Measurements from ENCODE around the gene MORN1.

Gene MORN1

GRCh38 chr1:2425892-2426291 is 34.5 kb upstream of the MORN1 start:
- no peak for TF ChIP-seq CTCF (IDR thresholded peaks at IDR 0.05; ENCODE audit: insufficient read depth, low read depth, low read length, missing control alignments)
- DNase-seq (ENCODE audit: low read depth) = no peak
- no peak overlapping the region for H3K4me3 ChIP-seq (ENCODE audit: low read depth, low read length)

- TF ChIP-seq CTCF (IDR thresholded peaks at IDR 0.05; ENCODE audit: insufficient read depth, low read depth, low read length, missing control alignments) = no peak
- H3K4me3 ChIP-seq (ENCODE audit: low read depth, low read length) = no peak overlapping the region
- no peak for DNase-seq (ENCODE audit: low read depth)
Measured at GRCh38 chr1:2422523-2422922, 31.2 kb upstream of the MORN1 start.

- no peak overlapping the region for H3K4me3 ChIP-seq (ENCODE audit: low read depth, low read length)
- TF ChIP-seq CTCF (IDR thresholded peaks at IDR 0.05; ENCODE audit: insufficient read depth, low read depth, low read length, missing control alignments) = no peak
- no peak for DNase-seq (ENCODE audit: low read depth)
Measured at GRCh38 chr1:2419416-2419815, 28.1 kb upstream of the MORN1 start.

GRCh38 chr1:2418791-2419320 is 27.5 kb upstream of the MORN1 start:
- no peak for TF ChIP-seq CTCF (IDR thresholded peaks at IDR 0.05; ENCODE audit: insufficient read depth, low read depth, low read length, missing control alignments)
- no peak overlapping the region for H3K4me3 ChIP-seq (ENCODE audit: low read depth, low read length)
- no peak for DNase-seq (ENCODE audit: low read depth)

- no peak for TF ChIP-seq CTCF (IDR thresholded peaks at IDR 0.05; ENCODE audit: insufficient read depth, low read depth, low read length, missing control alignments)
- no peak overlapping the region for H3K4me3 ChIP-seq (ENCODE audit: low read depth, low read length)
- no peak for DNase-seq (ENCODE audit: low read depth)
Measured at GRCh38 chr1:2417833-2418225, 26.5 kb upstream of the MORN1 start.

- no peak overlapping the region for H3K4me3 ChIP-seq (ENCODE audit: low read depth, low read length)
- TF ChIP-seq CTCF (IDR thresholded peaks at IDR 0.05; ENCODE audit: insufficient read depth, low read depth, low read length, missing control alignments) = no peak
- DNase-seq (ENCODE audit: low read depth) = no peak
Measured at GRCh38 chr1:2417083-2417832, 25.9 kb upstream of the MORN1 start.

- TF ChIP-seq CTCF (IDR thresholded peaks at IDR 0.05; ENCODE audit: insufficient read depth, low read depth, low read length, missing control alignments) = no peak
- peak overlapping the region; percentile 33 for H3K4me3 ChIP-seq (ENCODE audit: low read depth, low read length)
- no peak for DNase-seq (ENCODE audit: low read depth)
Measured at GRCh38 chr1:2416403-2416802, 25.0 kb upstream of the MORN1 start.
